Mesenchymal stem cell (in vitro differentiated cells and primary cell): Measurements from ENCODE around the gene P2RX1.
A peak's percentile ranks its signal among the peaks of the same experiment; 100 is the strongest.

ENCODE experiments used
- DNase-seq: peaks from one replicate; pipeline ENCODE4 v3.0.0-alpha.2; 2013
- H2AFZ ChIP-seq: one replicate; pipeline ENCODE4 v1.6.1; 2013; ENCODE audit warnings: low read depth, mild to moderate bottlenecking, control low read depth, inconsistent platforms, low read length, moderate library complexity
- H2AK5ac ChIP-seq: 2 replicates; pipeline ENCODE4 v1.6.1; 2013; ENCODE audit warnings: low read length, moderate library complexity, mild to moderate bottlenecking, inconsistent platforms; ENCODE audit not compliant: severe bottlenecking
- H2BK120ac ChIP-seq: one replicate; pipeline ENCODE4 v1.6.1; 2013; ENCODE audit warnings: low read depth, mild to moderate bottlenecking, inconsistent platforms, low read length, moderate library complexity
- H2BK12ac ChIP-seq, 2 experiments: one replicate each; pipeline ENCODE4 v1.6.1; 2013; ENCODE audit warnings: inconsistent platforms in 2 of 2, low read length in 2 of 2, mild to moderate bottlenecking in 2 of 2, moderate library complexity in 2 of 2, control low read depth in 1 of 2
- H2BK15ac ChIP-seq: one replicate; pipeline ENCODE4 v1.6.1; 2013; ENCODE audit warnings: mild to moderate bottlenecking, low read depth, inconsistent platforms; ENCODE audit not compliant: poor library complexity, severe bottlenecking
- H2BK5ac ChIP-seq: 2 replicates; pipeline ENCODE4 v1.6.1; 2013; ENCODE audit warnings: low read depth, mild to moderate bottlenecking, low read length, control low read depth, inconsistent platforms; ENCODE audit not compliant: poor library complexity, severe bottlenecking
- H3K14ac ChIP-seq, 2 experiments: one replicate each; pipeline ENCODE4 v1.6.1; 2013; ENCODE audit warnings: inconsistent platforms in 2 of 2, low read length in 2 of 2, control low read depth in 1 of 2, mild to moderate bottlenecking in 1 of 2, moderate library complexity in 1 of 2
- H3K18ac ChIP-seq, 2 experiments: one replicate each; pipeline ENCODE4 v1.6.1; 2013; ENCODE audit warnings: inconsistent platforms in 2 of 2, low read length in 2 of 2, control low read depth in 1 of 2, low read depth in 1 of 2, mild to moderate bottlenecking in 1 of 2
- H3K23ac ChIP-seq, 2 experiments: one replicate each; pipeline ENCODE4 v1.6.1; 2013; ENCODE audit warnings: inconsistent platforms in 2 of 2, low read length in 2 of 2, mild to moderate bottlenecking in 2 of 2, moderate library complexity in 2 of 2, control low read depth in 1 of 2
- H3K27ac ChIP-seq: 2 replicates; pipeline ENCODE4 v1.5.1; 2013; ENCODE audit warnings: mild to moderate bottlenecking, moderate library complexity, low read length, control low read depth, inconsistent platforms; ENCODE audit not compliant: poor library complexity, severe bottlenecking
- H3K27me3 ChIP-seq, 2 experiments: 2 replicates each; pipeline versions ENCODE4 v1.6.1 to v1.7.0; 2013; ENCODE audit warnings: low read length in 2 of 2, mild to moderate bottlenecking in 2 of 2, moderate library complexity in 2 of 2, control low read depth in 1 of 2, inconsistent platforms in 1 of 2; ENCODE audit not compliant: control insufficient read depth in 1 of 2, insufficient read depth in 1 of 2
- H3K36me3 ChIP-seq, 2 experiments: 2 replicates each; pipeline versions ENCODE4 v1.6.1 to v1.7.0; 2013; ENCODE audit warnings: low read length in 2 of 2, control low read depth in 1 of 2, inconsistent platforms in 1 of 2, low read depth in 1 of 2, mild to moderate bottlenecking in 1 of 2; ENCODE audit not compliant: insufficient read depth in 2 of 2, control insufficient read depth in 1 of 2
- H3K4ac ChIP-seq, 2 experiments: one replicate each; pipeline ENCODE4 v1.6.1; 2013; ENCODE audit warnings: inconsistent platforms in 2 of 2, low read length in 2 of 2, mild to moderate bottlenecking in 2 of 2, moderate library complexity in 2 of 2, control low read depth in 1 of 2, low read depth in 1 of 2
- H3K4me1 ChIP-seq: 2 replicates; pipeline ENCODE4 v1.6.1; 2013; ENCODE audit warnings: low read depth, low read length, control low read depth; ENCODE audit not compliant: control insufficient read depth, insufficient read depth
- H3K4me2 ChIP-seq: 2 replicates; pipeline ENCODE4 v1.6.1; 2013; ENCODE audit warnings: low read length, mild to moderate bottlenecking, inconsistent platforms; ENCODE audit not compliant: poor library complexity, severe bottlenecking
- H3K4me3 ChIP-seq, 2 experiments: 2 replicates each; pipeline versions ENCODE4 v1.5.1 to v1.7.0; 2013; ENCODE audit warnings: low read length in 2 of 2, mild to moderate bottlenecking in 2 of 2, control low read depth in 1 of 2, low read depth in 1 of 2; ENCODE audit not compliant: insufficient read depth in 1 of 2
- H3K79me1 ChIP-seq: replicated peaks from 2 replicates; pipeline ENCODE4 v1.6.1; 2013; ENCODE audit warnings: mild to moderate bottlenecking, control low read depth, low read length, inconsistent platforms; ENCODE audit not compliant: poor library complexity, severe bottlenecking
- H3K9ac ChIP-seq: 2 replicates; pipeline ENCODE4 v1.7.0; 2013; ENCODE audit warnings: mild to moderate bottlenecking, low read length, moderate library complexity
- H3K9me3 ChIP-seq: 2 replicates; pipeline ENCODE4 v1.7.0; 2013; ENCODE audit warnings: mild to moderate bottlenecking, low read length; ENCODE audit not compliant: control insufficient read depth
- H4K8ac ChIP-seq: one replicate; pipeline ENCODE4 v1.6.1; 2013; ENCODE audit warnings: inconsistent platforms, mild to moderate bottlenecking, low read length, moderate library complexity
- H4K91ac ChIP-seq: one replicate; pipeline ENCODE4 v1.6.1; 2013; ENCODE audit warnings: mild to moderate bottlenecking, low read length, inconsistent platforms
- WGBS: methylation state at CpG from one replicate; pipeline ENCODE4 v1.1.7; 2013; ENCODE audit warnings: mixed read lengths; 5-methylcytosine and 5-hydroxymethylcytosine counted together

Gene P2RX1

GRCh38 chr17:3885271-3885670 lies 31.0 kb downstream of the P2RX1 start:
- H4K91ac ChIP-seq = peak overlapping the region; percentile 53
- H2BK5ac ChIP-seq = no peak overlapping the region
- 95% methylated on average over 14 of the region's 14 CpGs for WGBS
- H3K4me1 ChIP-seq = peaks cover 64% of the 10 kb centered on the region
- no peak overlapping the region for H3K4ac ChIP-seq
- peak overlapping the region; percentile 49 for H2AK5ac ChIP-seq
- H3K79me1 ChIP-seq = peaks cover 9% of the 10 kb centered on the region
- H3K27me3 ChIP-seq = no peaks in the 10 kb centered on the region
- no peak overlapping the region for H3K14ac ChIP-seq
- H3K9me3 ChIP-seq = no peaks in the 10 kb centered on the region
- no peak overlapping the region for H2BK120ac ChIP-seq
- H3K23ac ChIP-seq = no peak overlapping the region
- no peak overlapping the region for H4K8ac ChIP-seq
- H3K4me3 ChIP-seq = no peak overlapping the region
- H2AFZ ChIP-seq = no peak overlapping the region
- peak overlapping the region; percentile 68 for H3K9ac ChIP-seq
- peak overlapping the region; percentile 1 for H3K4me2 ChIP-seq
- peak overlapping the region in 1 of 2 experiments; percentile 59 for H3K18ac ChIP-seq
- DNase-seq = no peak
- peak overlapping the region; percentile 63 for H3K27ac ChIP-seq
- peak overlapping the region in 1 of 2 experiments; percentile 11 for H2BK12ac ChIP-seq
- H3K36me3 ChIP-seq = peaks cover 45 to 50% of the 10 kb centered on the region in 2 experiments
- H2BK15ac ChIP-seq = no peak overlapping the region

DNA sequence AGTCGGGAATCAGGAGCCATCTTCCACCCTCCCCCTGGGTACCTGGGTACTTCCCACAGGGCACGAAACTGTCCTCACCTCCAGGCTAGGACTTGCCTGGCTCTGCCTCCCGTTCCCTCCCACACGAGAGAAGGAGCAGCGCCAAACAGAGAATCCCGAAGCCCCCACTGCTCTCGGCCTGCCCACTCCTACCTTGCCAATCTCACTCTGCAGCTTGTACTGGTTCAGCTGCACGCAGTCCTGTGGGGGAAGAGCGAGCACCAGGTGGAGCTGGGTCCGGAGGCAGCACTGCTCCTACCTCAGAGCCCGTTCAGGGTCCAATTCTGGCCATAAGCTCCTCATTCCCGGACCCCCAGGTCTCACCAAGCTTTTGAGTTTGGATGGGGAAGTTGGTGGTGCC lies 32.1 kb downstream of the P2RX1 start:
- Histone ChIP-seq H3K23ac (no peak overlapping the region), H3K18ac (no peak overlapping the region), H3K14ac (no peak overlapping the region), H2BK120ac (no peak overlapping the region), H3K27ac (no peak overlapping the region), H2AK5ac (peak overlapping the region; percentile 12), H2BK15ac (peak overlapping the region; percentile 26), H4K8ac (no peak overlapping the region), H3K4me1 (peaks cover 64% of the 10 kb centered on the region), H2BK12ac (no peak overlapping the region), H3K9me3 (no peaks in the 10 kb centered on the region), H3K36me3 (peaks cover 45 to 58% of the 10 kb centered on the region in 2 experiments), H3K79me1 (peaks cover 9% of the 10 kb centered on the region), H4K91ac (no peak overlapping the region), H3K4me2 (no peak overlapping the region), H2AFZ (no peak overlapping the region), H3K9ac (no peak overlapping the region), H3K4ac (no peak overlapping the region), H3K27me3 (no peaks in the 10 kb centered on the region), H2BK5ac (no peak overlapping the region), H3K4me3 (no peak overlapping the region)
- no peak for DNase-seq
- WGBS = over 99% methylated on average over 12 of the region's 12 CpGs

GRCh38 chr17:3882276-3882675 lies 34.0 kb downstream of the P2RX1 start:
- H3K4me1 ChIP-seq = peaks cover 48% of the 10 kb centered on the region
- no peak for DNase-seq
- H2BK120ac ChIP-seq = no peak overlapping the region
- H2BK15ac ChIP-seq = no peak overlapping the region
- no peak overlapping the region for H3K23ac ChIP-seq
- no peak overlapping the region for H3K27ac ChIP-seq
- 80% methylated on average over 4 of the region's 4 CpGs for WGBS
- H2BK5ac ChIP-seq = no peak overlapping the region
- no peak overlapping the region for H3K9ac ChIP-seq
- H4K8ac ChIP-seq = no peak overlapping the region
- no peak overlapping the region for H3K4ac ChIP-seq
- no peak overlapping the region for H3K4me2 ChIP-seq
- H3K27me3 ChIP-seq = no peaks in the 10 kb centered on the region
- no peak overlapping the region for H2BK12ac ChIP-seq
- no peak overlapping the region for H2AK5ac ChIP-seq
- H3K18ac ChIP-seq = no peak overlapping the region
- H2AFZ ChIP-seq = no peak overlapping the region
- peaks cover 9% of the 10 kb centered on the region for H3K79me1 ChIP-seq
- no peak overlapping the region for H3K4me3 ChIP-seq
- peaks cover 53 to 57% of the 10 kb centered on the region in 2 experiments for H3K36me3 ChIP-seq
- no peak overlapping the region for H4K91ac ChIP-seq
- H3K9me3 ChIP-seq = no peaks in the 10 kb centered on the region
- no peak overlapping the region for H3K14ac ChIP-seq

DNA sequence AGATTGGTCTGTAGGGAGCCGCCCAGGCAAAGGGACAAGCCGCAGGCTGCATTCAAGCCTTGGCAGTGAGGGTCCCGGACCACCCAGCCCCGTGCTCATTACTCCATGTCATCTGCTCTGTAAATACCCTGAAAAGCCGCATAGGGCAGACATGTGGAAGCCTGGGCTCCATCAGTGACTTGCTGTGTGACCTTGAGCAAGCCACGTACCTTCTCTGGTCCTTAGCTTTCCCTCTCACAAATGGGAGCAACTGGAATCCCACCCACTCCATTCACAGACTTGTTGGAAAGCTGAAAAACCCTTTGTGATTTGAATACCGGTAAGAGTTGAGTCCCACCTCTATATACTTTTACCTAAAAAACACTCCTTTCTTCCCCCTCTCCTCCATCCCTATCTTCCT lies 35.3 kb downstream of the P2RX1 start:
- Histone ChIP-seq H3K23ac (no peak overlapping the region), H3K27ac (no peak overlapping the region), H3K4me2 (no peak overlapping the region), H2AK5ac (no peak overlapping the region), H3K4me1 (peaks cover 36% of the 10 kb centered on the region), H3K9ac (no peak overlapping the region), H3K27me3 (no peaks in the 10 kb centered on the region), H2BK15ac (no peak overlapping the region), H3K18ac (no peak overlapping the region), H3K79me1 (peaks cover 10% of the 10 kb centered on the region), H3K9me3 (no peaks in the 10 kb centered on the region), H3K4me3 (no peak overlapping the region), H2BK12ac (no peak overlapping the region), H2BK5ac (no peak overlapping the region), H4K8ac (no peak overlapping the region), H3K4ac (no peak overlapping the region), H2AFZ (no peak overlapping the region), H4K91ac (no peak overlapping the region), H3K36me3 (peaks cover 63 to 65% of the 10 kb centered on the region in 2 experiments), H3K14ac (no peak overlapping the region), H2BK120ac (no peak overlapping the region)
- 97% methylated on average over 7 of the region's 7 CpGs for WGBS
- DNase-seq = no peak
